ENCODE measurements around the gene FAIM2.
A peak's percentile ranks its signal among the peaks of the same experiment; 100 is the strongest.

FAIM2 gene

GRCh38 chr12:49917166-49917787 lies 13.6 kb upstream of the FAIM2 start:
- no peak for DNase-seq

GRCh38 chr12:49916129-49916919 lies 12.6 kb upstream of the FAIM2 start:
- DNase-seq, result no peak

GRCh38 chr12:49912345-49913255 lies 8.9 kb upstream of the FAIM2 start:
- DNase-seq, result no peak

- DNase-seq, result no peak
Observed at GRCh38 chr12:49911213-49911605, 7.5 kb upstream of the FAIM2 start.

- no peak for DNase-seq
Observed at GRCh38 chr12:49910331-49911212, 6.9 kb upstream of the FAIM2 start.

- peak; percentile 42 for DNase-seq
Observed at GRCh38 chr12:49909826-49910225, 6.1 kb upstream of the FAIM2 start.

GRCh38 chr12:49909356-49909755 lies 5.7 kb upstream of the FAIM2 start:
- DNase-seq, result no peak

GRCh38 chr12:49907352-49907751 lies 3.7 kb upstream of the FAIM2 start:
- DNase-seq, result no peak

- DNase-seq, result no peak
Observed at GRCh38 chr12:49905718-49906314, 2.1 kb upstream of the FAIM2 start.

GRCh38 chr12:49904601-49905000 lies 901 bp upstream of the FAIM2 start:
- DNase-seq, result no peak

GRCh38 chr12:49903351-49903699 lies 375 bp downstream of the FAIM2 start:
- DNase-seq, result no peak

GRCh38 chr12:49902399-49903350 lies 1.0 kb downstream of the FAIM2 start:
- no peak for DNase-seq

GRCh38 chr12:49901986-49902385 lies 1.7 kb downstream of the FAIM2 start:
- DNase-seq, result no peak

GRCh38 chr12:49901026-49901425 lies 2.7 kb downstream of the FAIM2 start:
- peak; percentile 11 for DNase-seq

GRCh38 chr12:49900371-49900770 lies 3.3 kb downstream of the FAIM2 start:
- no peak for DNase-seq

- no peak for DNase-seq
Observed at GRCh38 chr12:49899921-49900320, 3.8 kb downstream of the FAIM2 start.

GRCh38 chr12:49899286-49899843 lies 4.3 kb downstream of the FAIM2 start:
- no peak for DNase-seq

GRCh38 chr12:49897276-49897675 lies 6.4 kb downstream of the FAIM2 start:
- no peak for DNase-seq

- DNase-seq, result no peak
Observed at GRCh38 chr12:49895773-49896172, 7.9 kb downstream of the FAIM2 start.

- DNase-seq, result no peak
Observed at GRCh38 chr12:49894751-49895148, 8.9 kb downstream of the FAIM2 start.

Measured in DMS153 (cell line).